NB4 (cell line): ENCODE data around the gene CEMIP.

ENCODE experiments used
- CTCF ChIP-seq: IDR thresholded peaks from one replicate; pipeline ENCODE4 v1.5.1; 2012; ENCODE audit warnings: low read depth, low read length
- MAX ChIP-seq: IDR thresholded peaks from 2 replicates; pipeline ENCODE4 v1.6.1; 2011; ENCODE audit warnings: low read depth, low read length
- MYC ChIP-seq: IDR thresholded peaks from 2 replicates; pipeline ENCODE4 v1.6.1; 2011; ENCODE audit warnings: low read depth, low read length
- POLR2A ChIP-seq: IDR thresholded peaks from 2 replicates; pipeline ENCODE4 v1.6.1; 2011; ENCODE audit warnings: mild to moderate bottlenecking; ENCODE audit not compliant: insufficient read length; ENCODE audit errors: extremely low read depth

- TF ChIP-seq CTCF (no peak), POLR2A (no peak), MAX (no peak), MYC (no peak)
Observed at GRCh38 chr15:80820092-80820491, 40.9 kb downstream of the CEMIP start.
